Effector CD4-positive, alpha-beta T cell (primary cell): Measurements from ENCODE around the gene TBCK.
"Not testable (repeated sequence)": the region's sequence is repeated elsewhere in the genome, so short reads cannot be mapped to it uniquely, and the experiment has no call there.

Experiments
- DNase-seq: peaks from one replicate; pipeline ENCODE4 v3.0.0-alpha.2; 2020

Gene TBCK

DNA sequence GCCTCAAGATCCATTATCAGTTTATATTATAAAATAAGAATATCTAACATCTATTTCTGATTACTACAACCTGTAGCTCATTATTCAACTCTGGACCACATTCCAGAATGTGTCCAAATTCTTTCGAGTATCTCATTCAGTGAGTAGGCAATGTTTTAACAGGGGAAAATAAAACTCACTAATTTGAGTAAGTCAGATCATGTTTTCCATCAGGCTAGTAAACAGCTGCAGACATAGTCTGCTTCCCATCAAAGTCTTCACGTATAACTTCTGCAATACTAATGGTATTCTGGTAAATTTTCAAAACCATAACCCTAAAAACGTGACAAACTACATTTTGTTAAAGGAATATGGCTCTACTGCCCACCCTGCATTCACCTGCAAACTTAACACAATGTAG is 31.8 kb downstream of the TBCK start:
- DNase-seq, result no peak

- DNase-seq, result no peak
Measured at GRCh38 chr4:106277140-106277675, 38.8 kb downstream of the TBCK start.

DNA sequence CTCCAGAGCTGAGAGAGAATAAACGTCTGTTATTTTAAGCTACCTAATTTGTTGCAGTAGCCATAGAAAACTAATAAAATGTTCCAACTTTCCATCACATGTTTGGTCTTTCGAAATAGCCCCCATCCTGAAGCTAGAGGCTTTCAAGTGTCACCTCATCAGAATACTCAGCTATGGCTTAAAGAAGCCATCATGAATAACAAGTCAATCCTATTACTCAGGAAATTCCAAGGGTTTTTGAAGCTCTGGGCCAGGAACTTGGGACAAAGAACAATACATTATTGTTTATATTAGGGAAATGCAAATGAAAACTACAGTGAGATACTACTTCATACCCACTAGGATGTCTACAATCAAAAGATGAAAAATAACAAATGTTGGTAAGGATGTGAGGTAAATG is 42.2 kb downstream of the TBCK start:
- DNase-seq, result no peak

- no peak for DNase-seq
Measured at GRCh38 chr4:106270736-106271135, 45.3 kb downstream of the TBCK start.

DNA sequence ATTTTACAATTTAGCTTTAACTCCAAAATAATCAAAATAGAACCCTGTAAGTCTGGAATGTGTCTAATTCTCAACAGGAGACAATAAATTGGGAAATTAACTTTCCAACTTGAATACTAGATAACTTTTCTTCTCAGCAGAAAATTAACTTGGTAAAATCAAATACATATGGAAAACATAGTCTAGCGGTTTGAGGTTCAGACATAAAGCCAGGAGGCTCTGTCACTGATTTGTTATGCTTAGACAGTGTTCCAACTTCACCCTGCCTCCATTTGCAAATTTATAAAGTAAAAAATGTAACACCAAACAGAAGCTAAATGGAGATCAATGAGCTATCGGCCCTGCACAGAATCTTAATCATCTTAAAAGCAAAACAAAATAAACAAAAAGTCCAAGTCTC is 46.3 kb downstream of the TBCK start:
- no peak for DNase-seq

- DNase-seq, result no peak
Measured at GRCh38 chr4:106268786-106269185, 47.2 kb downstream of the TBCK start.

DNA sequence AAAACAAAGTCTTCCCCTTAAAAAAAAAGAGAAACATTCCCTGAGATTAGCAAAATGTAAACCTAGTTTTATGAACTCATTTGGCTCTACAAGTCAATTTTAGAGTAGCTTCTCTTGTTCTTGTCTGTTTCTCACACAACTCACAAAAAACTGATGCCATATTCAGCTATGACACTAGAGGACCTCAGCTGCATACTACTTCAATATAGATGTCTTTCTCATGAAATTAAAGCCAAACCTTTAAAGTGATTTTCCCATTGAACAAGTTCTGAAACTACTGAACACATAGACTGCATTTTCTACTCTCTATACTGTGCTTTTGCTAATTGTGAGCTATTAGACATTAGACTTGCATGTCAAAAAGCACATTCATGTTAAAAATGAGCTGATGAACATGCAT is 49.8 kb downstream of the TBCK start:
- no peak for DNase-seq

GRCh38 chr4:106264331-106264728 is 51.7 kb downstream of the TBCK start:
- no peak for DNase-seq

GRCh38 chr4:106263594-106264330 is 52.2 kb downstream of the TBCK start:
- DNase-seq, result no peak

DNA sequence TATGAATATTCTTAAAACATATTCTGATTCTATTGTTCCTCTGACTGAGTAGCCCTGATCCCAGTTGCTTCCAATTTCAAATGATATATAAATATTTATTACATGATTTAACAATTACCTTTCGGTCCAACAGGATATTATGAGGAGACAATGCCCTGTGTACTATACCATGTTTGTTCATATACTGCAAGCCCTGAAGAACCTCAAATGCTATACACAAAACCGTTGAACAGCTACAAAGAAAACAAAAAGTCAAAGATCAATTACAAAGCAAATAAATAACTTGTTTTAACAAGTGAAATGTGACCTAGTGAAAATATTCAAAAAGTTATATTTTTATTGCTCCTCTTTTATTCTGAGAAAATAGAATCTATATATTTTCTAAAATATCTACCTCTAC is 54.0 kb downstream of the TBCK start:
- no peak for DNase-seq

GRCh38 chr4:106258145-106259045 is 57.6 kb downstream of the TBCK start:
- no peak for DNase-seq

GRCh38 chr4:106256190-106256589 is 59.8 kb downstream of the TBCK start:
- no peak for DNase-seq

DNA sequence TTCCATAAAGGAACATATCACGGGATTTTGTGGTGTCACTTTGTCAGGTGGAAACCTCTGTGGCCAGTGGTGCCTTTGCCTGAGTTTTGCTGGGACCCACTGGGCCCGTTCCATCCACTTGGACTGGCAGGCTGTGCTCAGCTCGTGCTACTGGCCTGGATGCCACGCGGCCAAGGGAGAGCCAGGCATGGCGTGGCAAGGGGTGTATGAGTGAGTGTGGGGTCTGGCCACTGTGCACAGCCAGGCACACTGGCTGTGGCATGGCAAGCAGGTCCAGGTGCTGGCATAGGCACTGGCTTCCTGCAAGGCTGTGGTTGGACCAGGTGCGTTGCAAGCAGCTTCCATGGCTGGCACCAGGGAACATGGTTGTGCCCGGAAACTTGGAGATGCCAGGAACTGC is 60.8 kb downstream of the TBCK start:
- no peak for DNase-seq

GRCh38 chr4:106253364-106254129 is 62.5 kb downstream of the TBCK start:
- no peak for DNase-seq

DNA sequence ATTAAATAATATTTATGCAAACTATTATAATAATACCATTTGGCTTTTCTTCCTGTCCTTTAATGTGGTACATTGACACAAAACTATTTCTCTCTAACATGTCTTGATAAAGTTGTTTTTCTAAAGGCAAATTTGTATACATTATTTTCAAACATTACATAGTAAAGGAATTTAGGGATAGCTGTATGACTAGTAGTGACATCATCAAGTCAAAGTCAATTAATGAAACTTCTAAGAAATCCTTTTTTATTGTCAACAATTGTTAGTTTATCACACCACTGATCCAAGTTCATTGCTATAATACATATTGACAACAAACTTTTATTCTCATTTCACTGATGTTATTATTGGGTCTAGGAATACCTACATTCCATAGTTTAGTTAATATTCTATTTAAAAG is 68.4 kb downstream of the TBCK start:
- DNase-seq, result no peak

DNA sequence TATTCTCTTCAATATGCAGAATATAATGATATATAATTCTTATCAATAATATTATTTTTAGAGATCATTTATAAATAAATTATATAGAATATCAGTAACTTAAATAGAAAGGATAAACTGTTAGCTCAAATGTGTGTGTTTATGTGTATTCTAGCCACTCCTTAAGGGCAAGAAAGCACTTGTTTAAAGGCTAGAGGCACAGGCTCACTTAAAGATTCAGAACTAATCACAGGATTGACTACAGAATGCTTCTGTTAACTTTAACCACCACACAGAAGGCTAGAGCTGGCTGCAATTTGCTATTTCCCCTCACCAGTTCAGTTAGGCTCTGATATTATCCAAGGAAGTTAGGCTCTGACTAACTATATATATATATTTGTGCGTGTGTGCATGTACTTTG is 69.6 kb downstream of the TBCK start:
- DNase-seq, result no peak

DNA sequence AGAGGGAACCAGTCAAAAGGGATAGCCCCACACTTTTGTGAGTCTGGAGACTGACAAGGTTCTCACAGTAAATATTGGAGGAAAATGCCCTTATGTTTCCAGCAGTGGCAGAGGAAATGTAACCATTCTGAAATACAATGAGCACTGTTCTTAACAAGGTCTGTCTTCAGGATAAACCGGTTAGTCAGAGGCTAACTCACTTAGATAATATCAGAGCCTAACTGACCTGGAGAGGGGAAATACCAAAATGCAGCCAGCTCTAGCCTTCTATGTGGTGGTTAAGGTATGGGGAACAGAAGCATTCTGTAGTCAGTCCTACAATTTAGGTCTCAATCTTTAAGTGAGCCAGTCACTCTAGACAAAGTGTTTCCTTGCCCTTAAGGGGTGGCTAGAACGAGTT is 70.8 kb downstream of the TBCK start:
- no peak for DNase-seq

- DNase-seq, result no peak
Measured at GRCh38 chr4:106240699-106241098, 75.3 kb downstream of the TBCK start.

- no peak for DNase-seq
Measured at GRCh38 chr4:106238820-106239420, 77.1 kb downstream of the TBCK start.

GRCh38 chr4:106231931-106232330 is 84.1 kb downstream of the TBCK start:
- no peak for DNase-seq

DNA sequence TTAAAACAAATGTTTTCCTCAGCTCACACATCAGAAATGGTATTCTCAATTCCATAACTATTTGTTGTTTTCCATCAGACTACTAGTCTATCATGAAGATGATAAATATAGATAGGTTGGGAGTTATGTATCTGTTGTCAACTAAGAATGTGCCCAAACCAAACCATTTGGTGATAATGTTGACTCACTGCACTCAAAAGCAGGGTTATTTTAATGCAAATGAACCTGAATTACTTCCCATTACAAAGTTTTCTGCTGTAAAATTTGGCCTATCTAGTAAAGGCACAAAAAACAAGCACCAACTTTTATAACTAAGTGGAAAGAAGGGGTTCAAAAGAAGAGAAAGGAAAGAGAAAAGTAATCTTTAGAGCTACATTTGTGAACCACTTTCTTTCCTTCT is 93.5 kb downstream of the TBCK start:
- no peak for DNase-seq

DNA sequence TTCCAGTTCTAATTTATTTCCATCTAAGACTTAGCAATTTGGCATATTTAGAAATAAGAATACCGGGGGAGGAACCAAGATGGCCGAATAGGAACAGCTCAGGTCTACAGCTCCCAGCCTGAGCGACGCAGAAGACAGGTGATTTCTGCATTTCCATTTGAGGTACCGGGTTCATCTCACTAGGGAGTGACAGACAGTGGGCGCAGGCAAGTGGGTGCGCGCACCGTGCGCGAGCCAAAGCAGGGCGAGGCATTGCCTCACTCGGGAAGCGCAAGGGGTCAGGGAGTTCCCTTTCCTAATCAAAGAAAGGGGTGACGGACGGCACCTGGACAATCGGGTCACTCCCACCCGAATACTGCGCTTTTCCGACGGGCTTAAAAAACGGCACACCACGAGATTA is 102.7 kb downstream of the TBCK start:
- not testable (repeated sequence) for DNase-seq

DNA sequence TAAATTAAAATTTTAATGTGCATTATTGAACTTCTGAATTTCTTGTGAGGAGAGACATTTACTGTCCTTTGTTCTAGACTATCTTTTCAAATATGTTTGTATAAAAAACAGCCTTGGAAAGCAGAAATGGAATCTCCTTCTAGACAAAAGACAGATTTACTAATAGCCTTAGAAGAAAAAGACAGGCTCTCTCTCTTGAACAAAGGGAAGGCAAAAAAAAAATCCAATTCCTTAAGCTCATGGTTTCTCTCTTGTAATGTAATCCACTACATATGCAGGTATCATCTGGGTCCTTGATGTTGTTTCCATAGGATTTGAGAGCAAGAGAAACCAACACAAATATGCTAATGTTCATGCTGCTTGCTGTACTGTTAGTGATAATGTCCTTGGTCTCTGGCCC is 106.0 kb downstream of the TBCK start:
- no peak for DNase-seq
